HEK293 (cell line): ENCODE measurements around the gene MARCO.

Source experiments
- CTCF ChIA-PET: fragments of 350-600 bp; formaldehyde crosslinking; extraction: SDS; loops from one replicate; lab custom pipeline; 2021; ENCODE audit warnings: antibody characterized with exemption; lab: Yijun Ruan, JAX
- POLR2A ChIA-PET: fragments of 300-600 bp; formaldehyde crosslinking; extraction: SDS; loops from one replicate; lab custom pipeline; 2020; ENCODE audit warnings: antibody characterized with exemption, inconsistent platforms; lab: Yijun Ruan, JAX
- H3K27ac ChIP-seq: fragments of 200-500 bp; sonication (Bioruptor generic); 2 replicates; pipeline ENCODE4 v1.5.1; 2014; ENCODE audit warnings: low read depth, low read length, control low read depth, inconsistent platforms; ENCODE audit errors: extremely low read depth
- H3K36me3 ChIP-seq, 2 experiments: fragments of 200-500 bp in 1 of 2; sonication (Bioruptor generic) in 1 of 2; 1 replicate in 1 of 2; 2 replicates in 1 of 2; pipeline ENCODE4 v1.5.1; 2014 to 2017; ENCODE audit warnings: inconsistent platforms in 2 of 2, low read length in 2 of 2; ENCODE audit not compliant: control insufficient read depth in 2 of 2, insufficient read depth in 1 of 2
- H3K4me1 ChIP-seq: fragments of 200-500 bp; sonication (Bioruptor generic); 2 replicates; pipeline ENCODE4 v1.5.1; 2014; ENCODE audit warnings: mild to moderate bottlenecking, low read length, inconsistent platforms; ENCODE audit not compliant: control insufficient read depth, insufficient read depth
- H3K4me3 ChIP-seq: 2 replicates; pipeline ENCODE4 v1.5.1; 2011; ENCODE audit warnings: low read depth, mild to moderate bottlenecking, control low read depth, low read length, moderate library complexity
- H3K9me3 ChIP-seq: fragments of 200-500 bp; sonication (Bioruptor generic); 2 replicates; pipeline ENCODE4 v1.5.1; 2014; ENCODE audit warnings: low read depth, low read length, inconsistent platforms; ENCODE audit not compliant: control insufficient read depth, insufficient read depth
- INSM2 ChIP-seq: fragments of 450-650 bp; formaldehyde crosslinking; IDR thresholded peaks from 2 replicates; pipeline ENCODE4 v1.5.1; 2016; ENCODE audit warnings: missing biosample characterization, missing genetic modification characterization
- OVOL3 ChIP-seq: fragments of 450-650 bp; formaldehyde crosslinking; IDR thresholded peaks from 2 replicates; pipeline ENCODE4 v1.5.1; 2016; ENCODE audit warnings: missing biosample characterization, missing genetic modification characterization
- SP2 ChIP-seq: fragments of 450-650 bp; formaldehyde crosslinking; IDR thresholded peaks from 2 replicates; pipeline ENCODE4 v1.5.1; 2016; ENCODE audit warnings: missing biosample characterization, missing genetic modification characterization
- TSHZ1 ChIP-seq: fragments of 450-650 bp; formaldehyde crosslinking; IDR thresholded peaks from 2 replicates; pipeline ENCODE4 v1.5.1; 2016; ENCODE audit warnings: missing biosample characterization, missing genetic modification characterization, borderline replicate concordance
- ZFP41 ChIP-seq: fragments of 450-650 bp; formaldehyde crosslinking; IDR thresholded peaks from 2 replicates; pipeline ENCODE4 v1.5.1; 2016; ENCODE audit warnings: missing biosample characterization, missing genetic modification characterization, borderline replicate concordance
- ZIC2 ChIP-seq: fragments of 450-650 bp; formaldehyde crosslinking; IDR thresholded peaks from 2 replicates; pipeline ENCODE4 v1.5.1; 2016; ENCODE audit warnings: missing biosample characterization, missing genetic modification characterization
- ZNF2 ChIP-seq: fragments of 450-650 bp; formaldehyde crosslinking; IDR thresholded peaks from 2 replicates; pipeline ENCODE4 v1.5.1; 2016; ENCODE audit warnings: missing biosample characterization, missing genetic modification characterization
- ZNF211 ChIP-seq: fragments of 450-650 bp; formaldehyde crosslinking; IDR thresholded peaks from 2 replicates; pipeline ENCODE4 v1.5.1; 2016; ENCODE audit warnings: low read depth, missing biosample characterization, missing genetic modification characterization
- ZNF214 ChIP-seq: fragments of 450-650 bp; formaldehyde crosslinking; IDR thresholded peaks from 2 replicates; pipeline ENCODE4 v1.5.1; 2017; ENCODE audit warnings: missing biosample characterization, mild to moderate bottlenecking, missing genetic modification characterization, borderline replicate concordance
- ZNF26 ChIP-seq: fragments of 450-650 bp; formaldehyde crosslinking; IDR thresholded peaks from 2 replicates; pipeline ENCODE4 v1.5.1; 2016; ENCODE audit warnings: missing biosample characterization, missing genetic modification characterization
- ZNF37A ChIP-seq: fragments of 450-650 bp; IDR thresholded peaks from 2 replicates; pipeline ENCODE4 v1.5.1; 2018; ENCODE audit warnings: missing biosample characterization, missing genetic modification characterization
- ZNF501 ChIP-seq: fragments of 450-650 bp; formaldehyde crosslinking; IDR thresholded peaks from 2 replicates; pipeline ENCODE4 v1.5.1; 2016; ENCODE audit warnings: missing biosample characterization, missing genetic modification characterization
- ZNF529 ChIP-seq: fragments of 450-650 bp; formaldehyde crosslinking; IDR thresholded peaks from 2 replicates; pipeline ENCODE4 v1.5.1; 2017; ENCODE audit warnings: missing genetic modification characterization, missing biosample characterization; ENCODE audit not compliant: insufficient replicate concordance
- ZNF658 ChIP-seq: fragments of 450-650 bp; formaldehyde crosslinking; IDR thresholded peaks from 2 replicates; pipeline ENCODE4; 2016; ENCODE audit warnings: missing biosample characterization, missing genetic modification characterization
- ZNF670 ChIP-seq: fragments of 450-650 bp; formaldehyde crosslinking; IDR thresholded peaks from 2 replicates; pipeline ENCODE4 v1.5.1; 2016; ENCODE audit warnings: missing biosample characterization, missing genetic modification characterization, low read depth
- ZNF704 ChIP-seq: fragments of 450-650 bp; formaldehyde crosslinking; IDR thresholded peaks from 2 replicates; pipeline ENCODE4 v1.5.1; 2016; ENCODE audit warnings: missing biosample characterization, missing genetic modification characterization
- ZNF707 ChIP-seq: fragments of 450-650 bp; formaldehyde crosslinking; IDR thresholded peaks from 2 replicates; pipeline ENCODE4 v1.5.1; 2016; ENCODE audit warnings: missing biosample characterization, missing genetic modification characterization
- ZNF776 ChIP-seq: fragments of 450-650 bp; formaldehyde crosslinking; IDR thresholded peaks from 2 replicates; pipeline ENCODE4 v1.5.0; 2017; ENCODE audit warnings: missing biosample characterization, missing genetic modification characterization, borderline replicate concordance
- ZNF777 ChIP-seq: fragments of 450-650 bp; formaldehyde crosslinking; IDR thresholded peaks from 2 replicates; pipeline ENCODE4 v1.5.1; 2017; ENCODE audit warnings: missing biosample characterization, missing genetic modification characterization, borderline replicate concordance
- ZNF792 ChIP-seq: fragments of 450-650 bp; formaldehyde crosslinking; IDR thresholded peaks from 2 replicates; pipeline ENCODE4 v1.5.1; 2016; ENCODE audit warnings: missing biosample characterization, missing genetic modification characterization
- ZNF843 ChIP-seq: fragments of 450-650 bp; formaldehyde crosslinking; IDR thresholded peaks from 2 replicates; pipeline ENCODE4 v1.5.1; 2016; ENCODE audit warnings: missing biosample characterization, missing genetic modification characterization
- ZSCAN23 ChIP-seq: fragments of 450-650 bp; formaldehyde crosslinking; IDR thresholded peaks from 2 replicates; pipeline ENCODE4 v1.5.1; 2016; ENCODE audit warnings: missing biosample characterization, missing genetic modification characterization
- TF ChIP-seq, protein P1 (sequence below): fragments of 450-650 bp; IDR thresholded peaks from 2 replicates; pipeline ENCODE4 v1.5.1; 2018; ENCODE audit warnings: missing biosample characterization, missing genetic modification characterization

MARCO gene

DNA sequence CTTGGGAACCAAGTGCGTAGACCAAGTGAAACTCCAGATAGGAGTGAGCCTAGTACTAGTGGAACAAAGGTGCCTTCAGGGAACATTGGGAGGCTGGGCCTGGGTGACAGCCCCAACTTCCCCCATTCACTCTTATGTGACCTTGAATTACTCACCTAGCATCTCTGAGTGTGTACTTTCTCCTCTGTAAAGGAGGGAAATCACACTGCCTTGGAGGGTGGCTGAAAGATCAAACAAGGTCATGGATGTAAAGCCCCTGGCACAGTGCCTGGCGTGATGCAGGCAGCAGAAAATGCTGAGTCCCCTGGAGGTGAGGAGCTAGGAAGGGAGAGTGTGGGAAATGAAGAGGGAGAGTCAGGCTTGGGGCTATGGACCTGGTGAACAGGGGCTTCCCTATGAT lies 45.9 kb downstream of the MARCO start (continued):
- TF ChIP-seq ZNF37A (tag by site-specific recombination) = no peak
- TF ChIP-seq ZNF704 = no peak
- no peak for TF ChIP-seq ZNF501 (tag by site-specific recombination)
- no peak for TF ChIP-seq SP2

GRCh38 chr2:118988706-118989105 lies 46.7 kb downstream of the MARCO start:
- no peaks in the 10 kb centered on the region for H3K4me1 ChIP-seq
- CTCF ChIA-PET = no interaction called here

DNA sequence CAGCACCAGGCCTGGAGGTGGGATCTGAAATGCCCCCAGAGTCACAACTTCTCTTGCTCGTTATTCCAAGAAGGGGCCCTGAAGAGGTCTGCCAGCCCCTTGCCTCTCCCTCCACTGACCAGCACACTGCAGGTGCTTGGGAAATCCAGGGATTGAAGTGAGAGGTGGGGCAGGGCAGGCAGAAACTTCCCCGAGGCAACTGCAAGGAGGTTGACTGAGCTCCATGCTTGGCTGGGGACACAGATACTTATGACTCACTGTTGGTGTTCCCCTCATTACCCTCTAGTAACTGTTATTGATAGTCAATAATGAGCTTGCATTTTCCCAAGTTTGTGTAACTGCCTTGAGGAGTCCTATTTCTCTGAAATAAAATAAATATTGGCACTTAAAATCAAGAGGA lies 47.5 kb downstream of the MARCO start:
- Histone ChIP-seq H3K27ac (no peak overlapping the region), H3K36me3 (no peaks in the 10 kb centered on the region), H3K9me3 (no peaks in the 10 kb centered on the region), H3K4me3 (no peak overlapping the region), H3K4me1 (no peaks in the 10 kb centered on the region)
- CTCF ChIA-PET = no interaction called here
- POLR2A ChIA-PET = no interaction called here
- TF ChIP-seq ZFP41 (tag by site-specific recombination) (no peak), ZNF792 (tag by site-specific recombination) (no peak), ZNF2 (tag by site-specific recombination) (no peak), ZNF529 (tag by site-specific recombination) (no peak), ZNF658 (no peak), ZNF776 (tag by site-specific recombination) (no peak), ZNF211 (tag by site-specific recombination) (no peak), TSHZ1 (tag by site-specific recombination) (no peak), ZNF707 (no peak), ZNF843 (tag by site-specific recombination) (no peak)

More at GRCh38 chr2:118988706-118989105, 46.7 kb downstream of the MARCO start:
- Histone ChIP-seq H3K4me3 (no peak overlapping the region), H3K36me3 (no peaks in the 10 kb centered on the region), H3K27ac (no peak overlapping the region), H3K9me3 (no peaks in the 10 kb centered on the region)
- TF ChIP-seq ZNF843 (tag by site-specific recombination) (no peak), ZNF670 (tag by site-specific recombination) (no peak), ZSCAN23 (tag by site-specific recombination) (no peak), ZNF26 (no peak), OVOL3 (no peak), ZIC2 (tag by site-specific recombination) (no peak), INSM2 (tag by site-specific recombination) (no peak), ZNF777 (tag by site-specific recombination) (no peak), ZNF214 (tag by site-specific recombination) (no peak)
- TF ChIP-seq, protein P1, sequence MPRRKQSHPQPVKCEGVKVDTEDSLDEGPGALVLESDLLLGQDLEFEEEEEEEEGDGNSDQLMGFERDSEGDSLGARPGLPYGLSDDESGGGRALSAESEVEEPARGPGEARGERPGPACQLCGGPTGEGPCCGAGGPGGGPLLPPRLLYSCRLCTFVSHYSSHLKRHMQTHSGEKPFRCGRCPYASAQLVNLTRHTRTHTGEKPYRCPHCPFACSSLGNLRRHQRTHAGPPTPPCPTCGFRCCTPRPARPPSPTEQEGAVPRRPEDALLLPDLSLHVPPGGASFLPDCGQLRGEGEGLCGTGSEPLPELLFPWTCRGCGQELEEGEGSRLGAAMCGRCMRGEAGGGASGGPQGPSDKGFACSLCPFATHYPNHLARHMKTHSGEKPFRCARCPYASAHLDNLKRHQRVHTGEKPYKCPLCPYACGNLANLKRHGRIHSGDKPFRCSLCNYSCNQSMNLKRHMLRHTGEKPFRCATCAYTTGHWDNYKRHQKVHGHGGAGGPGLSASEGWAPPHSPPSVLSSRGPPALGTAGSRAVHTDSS = no peak
- POLR2A ChIA-PET = no interaction called here
